HCEC 1CT (cell line): Measurements from ENCODE around the gene ASPM.

Source experiments
- DNase-seq: peaks from one replicate; pipeline ENCODE4 v3.0.0-alpha.2; 2017

Gene ASPM

GRCh38 chr1:197080323-197080722, 66.1 kb downstream of the ASPM start:
- DNase-seq: no peak

- no peak for DNase-seq
Observed at GRCh38 chr1:197076585-197076984, 69.9 kb downstream of the ASPM start.

DNA sequence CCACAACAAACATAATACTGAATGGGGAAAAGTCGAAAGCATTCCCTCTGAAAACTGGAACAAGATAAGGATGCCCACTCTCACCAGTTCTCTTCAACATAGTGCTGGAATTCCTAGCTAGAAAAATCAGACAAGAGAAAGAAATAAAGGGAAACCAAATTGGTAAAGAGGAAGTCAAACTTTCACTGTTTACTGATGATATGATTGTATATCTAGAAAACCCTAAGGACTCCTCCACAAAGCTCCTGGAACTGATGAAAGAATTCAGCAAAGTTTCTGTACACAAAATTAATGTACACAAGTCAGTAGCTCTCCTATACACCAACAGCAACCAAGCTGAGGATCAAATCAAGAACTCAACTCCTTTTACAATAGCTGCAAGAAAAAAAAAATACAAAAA, 72.5 kb downstream of the ASPM start:
- DNase-seq: no peak

DNA sequence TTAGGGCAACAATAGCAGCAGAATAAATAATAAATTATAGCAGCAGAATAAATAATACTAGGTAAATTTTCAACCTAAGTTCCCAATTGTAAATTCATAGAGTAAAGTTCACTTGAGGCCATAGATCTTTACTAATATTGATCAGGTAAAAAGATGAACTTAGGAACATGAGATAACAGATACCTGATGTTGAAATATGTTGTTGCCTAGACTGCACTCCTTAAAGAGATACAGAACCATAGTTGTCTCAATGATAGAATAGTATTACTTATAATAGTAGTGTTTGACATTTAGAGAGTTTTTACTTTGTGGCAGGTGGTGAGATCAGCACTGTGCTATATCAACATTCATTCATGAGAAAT, 79.0 kb downstream of the ASPM start:
- DNase-seq: no peak

DNA sequence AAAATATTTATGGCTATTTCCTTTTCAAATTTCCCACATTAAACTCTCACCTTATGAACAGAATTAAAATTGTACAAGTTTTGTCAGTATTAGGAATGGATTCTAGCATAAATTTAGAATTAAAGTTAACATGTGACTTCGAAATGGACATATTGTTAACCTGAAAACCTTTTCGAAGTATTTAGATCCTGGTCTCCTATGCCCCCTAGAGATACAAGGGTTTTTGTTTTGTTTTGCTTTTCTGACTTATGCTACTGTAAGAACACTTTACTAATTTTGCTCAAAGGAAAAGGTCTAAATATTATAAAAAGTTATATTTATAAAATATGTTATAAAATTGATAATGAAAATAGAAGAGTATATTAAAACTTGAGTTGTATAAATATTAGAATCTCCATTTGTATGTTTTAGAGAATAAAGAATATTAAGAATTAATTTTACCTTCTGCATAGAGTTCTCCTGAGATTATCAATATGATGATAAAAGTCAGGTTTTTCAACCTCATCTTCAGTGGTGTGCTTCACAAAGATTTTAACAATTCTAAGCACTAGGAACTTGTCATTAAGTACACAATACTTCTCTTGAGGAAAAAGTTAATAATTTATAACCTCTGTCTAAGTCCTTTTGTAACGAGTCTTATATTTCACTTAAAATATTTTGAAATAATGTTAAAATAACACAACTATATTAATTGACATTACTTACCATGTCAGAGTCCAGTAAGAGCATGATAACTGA, 79.6 kb downstream of the ASPM start, which contains the start of gene F13B:
Gene F13B (minus strand): TSS at position 542 of the 738 bp plus-strand sequence. CDS start 37 bp downstream, at position 505.
- DNase-seq: peak; percentile 6

- DNase-seq: no peak
Observed at GRCh38 chr1:197066277-197066676, 80.2 kb downstream of the ASPM start.

DNA sequence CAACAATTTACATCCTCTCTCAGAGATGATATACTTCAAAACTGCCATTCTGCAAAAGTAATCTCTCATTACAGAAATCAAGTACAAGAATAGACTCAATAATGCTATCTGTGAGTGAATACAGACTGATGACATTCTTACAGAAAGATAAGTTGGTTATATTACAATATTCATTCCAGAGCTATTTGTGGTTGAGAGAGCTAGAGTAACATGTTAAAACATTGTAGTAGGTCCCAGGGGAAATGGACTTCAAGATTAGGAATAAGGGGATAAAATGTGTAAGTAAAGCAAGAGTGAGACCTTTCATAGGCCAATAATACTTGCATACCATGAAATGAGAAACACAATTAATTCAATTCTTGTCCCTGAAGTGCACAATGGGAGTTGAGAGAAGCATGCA, 80.9 kb downstream of the ASPM start:
- no peak for DNase-seq

GRCh38 chr1:197063212-197063611, 83.3 kb downstream of the ASPM start:
- no peak for DNase-seq

DNA sequence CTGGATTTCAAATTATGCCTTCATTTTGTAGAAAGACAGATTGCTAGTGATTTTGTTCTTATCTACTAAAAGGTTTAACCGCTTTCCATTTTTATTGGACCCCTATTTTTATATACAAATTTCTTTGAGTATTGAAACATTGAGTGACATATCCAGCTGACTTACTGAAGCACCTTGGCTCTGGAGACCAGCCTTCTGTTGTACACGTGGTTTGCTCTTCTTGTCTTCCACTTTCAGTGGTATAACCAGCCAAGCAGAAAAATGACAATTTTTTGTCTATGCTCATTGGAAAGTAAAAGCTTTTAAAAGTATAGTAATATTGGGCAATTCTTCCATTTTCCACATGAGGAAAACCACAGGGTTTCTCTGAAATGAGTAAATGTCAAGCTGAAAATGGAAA, 83.8 kb downstream of the ASPM start:
- no peak for DNase-seq

GRCh38 chr1:197049100-197049499, 97.4 kb downstream of the ASPM start:
- DNase-seq: no peak

DNA sequence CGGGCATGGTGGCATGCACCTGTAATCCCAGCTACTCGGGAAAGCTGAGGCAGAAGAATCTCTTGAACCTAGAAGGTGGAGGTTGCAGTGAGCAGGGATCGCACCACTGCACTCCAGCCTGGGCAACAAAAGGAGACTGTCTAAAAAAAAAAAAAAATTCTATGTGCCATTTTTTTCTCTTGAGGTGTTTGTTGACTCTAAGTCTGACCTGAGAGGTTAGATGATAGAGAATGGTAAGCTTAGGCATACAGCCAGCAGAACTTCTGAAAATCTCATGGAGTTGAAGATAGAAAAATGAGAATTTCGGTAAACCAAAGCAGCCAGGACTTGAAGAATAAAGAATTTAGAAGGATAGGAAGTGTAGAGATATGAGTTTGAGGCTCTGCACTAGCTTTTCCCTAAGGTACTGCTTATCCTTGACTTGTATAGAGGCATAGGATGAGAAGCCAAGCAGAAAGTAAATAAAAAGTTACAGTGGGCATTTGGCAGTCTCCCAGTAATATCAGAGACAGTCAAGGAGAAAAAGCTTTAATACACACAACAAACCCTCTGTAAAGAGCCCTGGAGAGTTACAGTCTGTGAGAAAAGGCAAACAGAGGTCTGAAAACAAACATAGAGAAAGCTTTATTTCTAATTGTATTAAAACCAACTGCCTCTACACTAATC, 103.7 kb downstream of the ASPM start:
- DNase-seq: no peak

DNA sequence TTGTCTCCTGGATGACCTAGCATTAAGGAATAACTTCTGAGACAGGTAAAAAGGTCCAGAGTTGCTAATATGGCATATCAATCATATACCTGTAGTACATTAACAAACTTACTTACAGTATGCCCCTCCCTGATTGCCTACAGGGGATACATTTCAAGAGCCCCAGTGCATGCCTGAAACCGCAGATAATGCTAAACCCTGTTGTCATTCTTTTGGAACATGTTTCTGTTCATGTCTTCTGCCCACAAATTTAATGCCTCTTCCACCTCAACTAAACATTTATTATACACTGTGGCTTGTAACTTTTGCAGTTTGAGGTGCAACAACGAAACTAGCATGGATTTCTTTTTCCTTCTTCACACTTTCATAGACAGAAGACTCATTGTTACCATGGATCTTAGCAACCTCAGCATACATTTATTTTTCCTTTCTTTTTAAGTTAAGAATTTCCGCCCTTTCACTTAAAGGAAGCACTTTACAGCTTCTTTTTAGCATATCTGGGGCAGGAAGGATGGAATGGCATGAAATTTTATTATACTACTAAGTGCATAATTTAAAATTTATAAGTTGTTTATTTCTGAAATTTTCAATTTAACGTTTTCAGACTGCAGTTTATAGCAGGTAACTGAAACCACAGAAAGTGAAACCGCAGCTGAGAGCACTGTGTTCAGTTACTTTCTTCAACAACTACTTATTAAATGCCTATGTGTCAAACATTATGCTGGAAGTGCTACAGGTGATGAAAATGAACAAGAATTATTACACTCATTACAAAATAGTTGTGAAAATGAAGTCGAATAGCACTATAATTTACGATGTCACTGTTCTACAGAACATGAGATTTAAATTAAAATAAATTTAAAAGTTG, 104.7 kb downstream of the ASPM start:
- no peak for DNase-seq

GRCh38 chr1:197036861-197037260, 109.6 kb downstream of the ASPM start:
- no peak for DNase-seq

DNA sequence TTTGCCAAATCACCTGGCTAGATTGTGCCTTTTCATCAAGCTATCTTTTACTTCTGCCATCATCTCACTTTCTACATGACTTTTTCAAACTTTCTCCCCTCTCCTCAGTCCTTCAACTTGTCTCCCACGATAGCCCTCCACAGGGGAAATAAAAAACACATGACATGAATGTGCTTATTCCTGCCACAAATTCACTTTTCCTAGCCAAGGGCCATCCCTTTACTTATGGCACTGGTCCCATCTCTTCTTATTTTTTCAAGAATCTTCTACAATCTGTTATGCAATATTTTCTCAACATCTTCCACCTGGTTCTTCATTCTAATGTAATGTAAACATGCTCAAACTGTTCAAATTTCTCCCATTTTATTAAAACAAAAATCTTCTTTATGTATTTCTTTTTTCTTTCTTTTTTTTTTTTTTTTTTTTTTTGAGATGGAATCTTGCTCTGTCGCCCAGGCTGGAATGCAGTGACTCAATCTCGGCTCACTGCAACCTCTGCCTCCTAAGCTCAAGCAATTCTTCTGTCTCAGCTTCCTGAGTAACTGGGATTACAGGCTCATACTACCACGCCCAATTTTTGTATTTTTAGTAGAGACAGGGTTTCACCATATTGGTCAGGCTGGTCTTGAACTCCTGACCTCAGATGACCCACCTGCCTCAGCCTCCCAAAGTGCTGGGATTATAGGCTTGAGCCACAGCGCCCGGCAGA, 111.7 kb downstream of the ASPM start:
- peak; percentile 86 for DNase-seq
